Chondrocyte (in vitro differentiated cells): Measurements from ENCODE around the gene TWIST2. TPM values are rescaled to one million over a fixed set of nuclear protein-coding genes. Genes with fewer than 3 reads are reported as not detected.

Experiments
- DNase-seq: peaks from one replicate; pipeline ENCODE4 v3.0.0; 2021; ENCODE audit warnings: mixed read lengths, low spot score
- H3K27ac Mint-ChIP-seq: one replicate; pipeline ENCODE4 v1.8.0; 2021; ENCODE audit warnings: mild to moderate bottlenecking, moderate library complexity, mixed read lengths; ENCODE audit not compliant: unreplicated experiment
- H3K27me3 Mint-ChIP-seq: 2 replicates; pipeline ENCODE4 v1.8.0; 2021; ENCODE audit warnings: low read depth, mixed read lengths
- H3K36me3 Mint-ChIP-seq: 2 replicates; pipeline ENCODE4 v1.8.0; 2021; ENCODE audit warnings: low read depth, mixed read lengths
- H3K4me1 Mint-ChIP-seq: 2 replicates; pipeline ENCODE4 v1.8.0; 2021; ENCODE audit warnings: low read depth, mild to moderate bottlenecking, mixed read lengths
- H3K4me3 Mint-ChIP-seq: one replicate; pipeline ENCODE4 v1.8.0; 2021; ENCODE audit warnings: mild to moderate bottlenecking, moderate library complexity, mixed read lengths; ENCODE audit not compliant: unreplicated experiment
- H3K9me3 Mint-ChIP-seq: 2 replicates; pipeline ENCODE4 v1.8.0; 2021; ENCODE audit warnings: low read depth, mixed read lengths
- total RNA-seq: library from RNA; stranded (reverse); gene quantifications from 3 replicates; pipeline ENCODE4 v1.2.1, GENCODE V29; 2021
- TF ChIP-seq, protein P1 (sequence below): fragments of 200-600 bp; sonication (generic); IDR thresholded peaks from 2 replicates; pipeline ENCODE4 v1.5.0; 2021; ENCODE audit warnings: antibody characterized with exemption, mild to moderate bottlenecking, moderate library complexity

Gene TWIST2
- total RNA-seq, 1 donor from 2014 or later, result 2.4 TPM

- peaks cover 12% of the 10 kb centered on the region for H3K4me1 Mint-ChIP-seq
- TF ChIP-seq, protein P1, sequence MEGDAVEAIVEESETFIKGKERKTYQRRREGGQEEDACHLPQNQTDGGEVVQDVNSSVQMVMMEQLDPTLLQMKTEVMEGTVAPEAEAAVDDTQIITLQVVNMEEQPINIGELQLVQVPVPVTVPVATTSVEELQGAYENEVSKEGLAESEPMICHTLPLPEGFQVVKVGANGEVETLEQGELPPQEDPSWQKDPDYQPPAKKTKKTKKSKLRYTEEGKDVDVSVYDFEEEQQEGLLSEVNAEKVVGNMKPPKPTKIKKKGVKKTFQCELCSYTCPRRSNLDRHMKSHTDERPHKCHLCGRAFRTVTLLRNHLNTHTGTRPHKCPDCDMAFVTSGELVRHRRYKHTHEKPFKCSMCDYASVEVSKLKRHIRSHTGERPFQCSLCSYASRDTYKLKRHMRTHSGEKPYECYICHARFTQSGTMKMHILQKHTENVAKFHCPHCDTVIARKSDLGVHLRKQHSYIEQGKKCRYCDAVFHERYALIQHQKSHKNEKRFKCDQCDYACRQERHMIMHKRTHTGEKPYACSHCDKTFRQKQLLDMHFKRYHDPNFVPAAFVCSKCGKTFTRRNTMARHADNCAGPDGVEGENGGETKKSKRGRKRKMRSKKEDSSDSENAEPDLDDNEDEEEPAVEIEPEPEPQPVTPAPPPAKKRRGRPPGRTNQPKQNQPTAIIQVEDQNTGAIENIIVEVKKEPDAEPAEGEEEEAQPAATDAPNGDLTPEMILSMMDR, result no peak
- no peaks in the 10 kb centered on the region for H3K27me3 Mint-ChIP-seq
- peaks cover 1% of the 10 kb centered on the region for H3K36me3 Mint-ChIP-seq
- DNase-seq, result peak; percentile 52
- H3K9me3 Mint-ChIP-seq, result no peaks in the 10 kb centered on the region
- no peak overlapping the region for H3K27ac Mint-ChIP-seq
- H3K4me3 Mint-ChIP-seq, result no peak overlapping the region
Measured at GRCh38 chr2:238910751-238911351, 63.0 kb downstream of the TWIST2 start.

DNA sequence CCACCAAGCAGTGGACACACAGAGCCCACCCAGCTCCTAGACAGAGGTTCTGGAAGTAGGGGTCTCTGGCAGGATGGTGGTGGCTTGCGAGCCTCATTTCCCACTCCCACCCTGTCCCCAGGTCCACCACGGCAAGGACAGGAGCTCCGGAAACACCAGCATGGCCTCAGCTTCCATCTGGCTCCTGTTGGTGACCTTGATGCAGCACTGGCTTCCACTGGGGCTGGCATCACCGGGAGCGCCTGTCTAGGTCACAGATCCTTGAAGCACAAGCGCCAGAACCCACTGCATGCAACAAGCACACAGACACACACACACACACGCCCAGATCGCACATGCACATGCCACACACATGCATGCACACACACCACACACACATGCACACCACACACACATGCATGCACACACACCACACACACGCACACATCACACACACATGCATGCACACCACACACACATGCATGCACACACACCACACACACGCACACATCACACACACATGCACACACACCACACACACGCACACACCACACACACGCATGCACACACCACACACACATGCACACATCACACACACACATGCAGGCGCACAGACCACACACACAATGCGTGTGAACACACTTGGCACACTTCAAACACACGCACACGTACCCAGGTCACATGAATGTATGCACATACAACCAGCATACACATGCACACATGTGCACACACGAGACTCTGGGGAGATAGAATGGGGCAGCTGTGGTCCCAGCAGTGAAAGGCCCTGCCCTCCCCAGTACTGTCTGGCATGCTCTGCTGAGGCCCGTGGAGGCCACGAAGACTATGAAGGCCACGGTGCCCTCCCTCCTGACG lies 63.7 kb downstream of the TWIST2 start:
- peaks cover 4% of the 10 kb centered on the region for H3K36me3 Mint-ChIP-seq
- TF ChIP-seq, protein P1, result no peak
- no peaks in the 10 kb centered on the region for H3K9me3 Mint-ChIP-seq
- no peak overlapping the region for H3K27ac Mint-ChIP-seq
- no peak overlapping the region for H3K4me3 Mint-ChIP-seq
- peak; percentile 52 for DNase-seq
- H3K4me1 Mint-ChIP-seq, result peaks cover 12% of the 10 kb centered on the region
- no peaks in the 10 kb centered on the region for H3K27me3 Mint-ChIP-seq

- Mint-ChIP-seq H3K27me3 (no peaks in the 10 kb centered on the region), H3K9me3 (no peaks in the 10 kb centered on the region), H3K4me3 (no peak overlapping the region), H3K4me1 (peaks cover 12% of the 10 kb centered on the region), H3K27ac (no peak overlapping the region), H3K36me3 (peaks cover 4% of the 10 kb centered on the region)
- peak; percentile 79 for DNase-seq
- TF ChIP-seq, protein P1, result no peak
Measured at GRCh38 chr2:238912228-238912915, 64.5 kb downstream of the TWIST2 start.

DNA sequence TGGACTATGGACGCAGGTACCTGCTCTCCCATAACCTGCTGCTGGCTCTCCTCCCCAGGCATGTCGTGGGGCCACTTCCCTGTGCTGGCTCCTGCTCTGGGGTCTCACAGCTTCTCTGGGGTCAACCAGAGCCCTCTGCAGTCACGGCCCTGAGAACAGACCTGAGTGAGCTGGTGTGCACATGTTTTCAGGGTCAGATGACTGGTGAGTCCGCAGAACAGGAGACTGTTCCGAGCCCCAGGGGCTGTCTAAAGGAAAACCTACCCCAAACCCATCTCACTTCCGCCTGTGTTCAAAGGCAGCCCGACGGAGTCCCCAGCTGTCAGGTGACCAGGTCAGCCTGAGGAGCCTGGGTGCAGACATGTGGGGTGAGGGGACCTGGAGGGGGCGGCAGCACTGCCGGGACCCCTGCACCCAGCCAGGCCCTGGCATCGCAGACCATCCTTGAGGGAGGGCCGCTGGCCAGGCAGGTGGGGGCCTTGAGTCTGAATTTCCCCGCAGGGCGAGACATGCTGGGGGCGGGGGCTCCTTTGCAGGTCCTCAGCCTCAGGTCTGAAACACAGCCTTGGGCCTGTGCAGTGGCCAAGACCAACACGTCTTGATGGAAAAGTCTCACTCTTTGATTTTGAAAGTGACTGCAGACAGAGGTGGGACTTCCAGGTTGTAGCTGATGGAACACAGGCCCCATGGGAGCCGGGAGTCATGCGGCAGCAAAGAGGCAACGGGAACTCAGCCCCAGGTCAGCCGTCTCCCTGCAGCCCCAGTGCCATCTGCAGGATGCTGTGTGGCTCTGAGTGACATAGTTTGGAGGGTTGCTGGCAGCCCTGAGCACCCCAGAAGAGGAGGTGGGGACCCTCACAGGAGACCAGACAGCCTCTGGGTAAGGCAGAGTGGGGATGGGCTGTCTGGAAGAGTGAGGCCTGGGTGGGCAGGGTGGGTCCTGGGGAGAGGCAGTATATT lies 65.3 kb downstream of the TWIST2 start:
- Mint-ChIP-seq H3K4me3 (no peak overlapping the region), H3K36me3 (peaks cover 4% of the 10 kb centered on the region), H3K9me3 (no peaks in the 10 kb centered on the region)

More for the DNA sequence above, 65.3 kb downstream of the TWIST2 start:
- peaks cover 12% of the 10 kb centered on the region for H3K4me1 Mint-ChIP-seq
- DNase-seq, result peak; percentile 79
- H3K27me3 Mint-ChIP-seq, result no peaks in the 10 kb centered on the region
- no peak overlapping the region for H3K27ac Mint-ChIP-seq
- TF ChIP-seq, protein P1, result no peak
